Esophagus muscularis mucosa (tissue), 4 donors: ENCODE results near the gene MACROD2. TPM values are rescaled to one million over a fixed set of nuclear protein-coding genes. Genes with fewer than 3 reads are reported as not detected.

Source experiments
- DNase-seq: peaks from one replicate; pipeline ENCODE4 v3.0.0-alpha.2; 2017; ENCODE audit errors: extremely low spot score
- H3K27ac ChIP-seq, 4 donors: fragments of 200-600 bp; sonication (generic); replicated peaks in 1 of 4; 1 replicate in 3 of 4; 2 replicates in 1 of 4; pipeline ENCODE4 v1.5.1; 2016 to 2019; ENCODE audit warnings: mild to moderate bottlenecking in 1 of 4
- H3K27me3 ChIP-seq, 4 donors: fragments of 200-600 bp; sonication (generic); one replicate each; pipeline versions ENCODE4 v1.5.1 to v1.6.0; 2016 to 2019
- H3K36me3 ChIP-seq, 4 donors: fragments of 200-600 bp; sonication (generic); one replicate each; pipeline ENCODE4 v1.5.1; 2016 to 2019
- H3K4me1 ChIP-seq, 4 donors: fragments of 200-600 bp; sonication (generic); one replicate each; pipeline ENCODE4 v1.5.1; 2016 to 2019
- H3K4me3 ChIP-seq, 4 donors: fragments of 200-600 bp; sonication (generic); 1 replicate in 2 of 4; 2 replicates in 2 of 4; pipeline ENCODE4 v1.5.1; 2016 to 2019; ENCODE audit warnings: mild to moderate bottlenecking in 4 of 4, moderate library complexity in 1 of 4
- H3K9me3 ChIP-seq, 4 donors: fragments of 200-600 bp; sonication (generic); 1 replicate in 3 of 4; 2 replicates in 1 of 4; pipeline ENCODE4 v1.5.1; 2016 to 2019
- EP300 ChIP-seq: sonication (generic); formaldehyde crosslinking; IDR thresholded peaks from one replicate; pipeline ENCODE4 v1.6.1; 2017; ENCODE audit warnings: antibody characterized with exemption
- POLR2A ChIP-seq: fragments of 450-650 bp; IDR thresholded peaks from one replicate; pipeline ENCODE4 v1.6.1; 2017; ENCODE audit warnings: antibody characterized with exemption, moderate library complexity, mild to moderate bottlenecking, low read depth
- POLR2AphosphoS5 ChIP-seq, 2 donors: sonication (generic); formaldehyde crosslinking; IDR thresholded peaks; one replicate each; pipeline ENCODE4 v1.6.1; 2017; ENCODE audit warnings: antibody characterized with exemption in 2 of 2
- WGBS: methylation state at CpG from one replicate; pipeline ENCODE4 v1.1.5; 2018; 5-methylcytosine and 5-hydroxymethylcytosine counted together
- intact Hi-C: fragments of 100-400 bp; cut with DNase I; formaldehyde crosslinking; loops from one replicate; pipeline ENCODE4 v1.15.1; 2023
- total RNA-seq, 4 donors: library from RNA; depleted of rRNA; stranded (reverse); fragments of >200 nt; gene quantifications; one replicate each; pipeline versions ENCODE4 v1.1.0 to v1.2.1, GENCODE V29; 2016
- TF ChIP-seq, protein P1 (sequence below), 3 experiments: fragments of 200-600 bp in 2 of 3; fragments of 450-650 bp in 1 of 3; sonication (generic) in 2 of 3; IDR thresholded peaks; one replicate each; pipeline ENCODE4 v1.5.1; 2017 to 2019; ENCODE audit warnings: antibody characterized with exemption in 3 of 3, mild to moderate bottlenecking in 2 of 3, moderate library complexity in 1 of 3

Gene MACROD2
- total RNA-seq, 4 donors from 2014 or later = 1.4 to 3.6 (median 2.6) TPM

GRCh38 chr20:14845199-14846160, 850.2 kb downstream of the MACROD2 start:
- WGBS = 75% methylated on average over 2 of the region's 2 CpGs
- Histone ChIP-seq H3K36me3 (no peaks in the 10 kb centered on the region), H3K27me3 (no peaks in the 10 kb centered on the region), H3K4me1 (no peaks in the 10 kb centered on the region), H3K9me3 (no peaks in the 10 kb centered on the region), H3K27ac (no peak overlapping the region), H3K4me3 (no peak overlapping the region)
- no peak for TF ChIP-seq POLR2AphosphoS5 (IDR thresholded peaks at IDR 0.05)
- no peak for TF ChIP-seq POLR2A
- intact Hi-C loops = no loop called here
- DNase-seq = no peak

- no peak overlapping the region for H3K27ac ChIP-seq
- WGBS = 81% methylated on average over 4 of the region's 4 CpGs
- TF ChIP-seq POLR2A (no peak), POLR2AphosphoS5 (IDR thresholded peaks at IDR 0.05) (no peak), EP300 (no peak)
- TF ChIP-seq, protein P1, sequence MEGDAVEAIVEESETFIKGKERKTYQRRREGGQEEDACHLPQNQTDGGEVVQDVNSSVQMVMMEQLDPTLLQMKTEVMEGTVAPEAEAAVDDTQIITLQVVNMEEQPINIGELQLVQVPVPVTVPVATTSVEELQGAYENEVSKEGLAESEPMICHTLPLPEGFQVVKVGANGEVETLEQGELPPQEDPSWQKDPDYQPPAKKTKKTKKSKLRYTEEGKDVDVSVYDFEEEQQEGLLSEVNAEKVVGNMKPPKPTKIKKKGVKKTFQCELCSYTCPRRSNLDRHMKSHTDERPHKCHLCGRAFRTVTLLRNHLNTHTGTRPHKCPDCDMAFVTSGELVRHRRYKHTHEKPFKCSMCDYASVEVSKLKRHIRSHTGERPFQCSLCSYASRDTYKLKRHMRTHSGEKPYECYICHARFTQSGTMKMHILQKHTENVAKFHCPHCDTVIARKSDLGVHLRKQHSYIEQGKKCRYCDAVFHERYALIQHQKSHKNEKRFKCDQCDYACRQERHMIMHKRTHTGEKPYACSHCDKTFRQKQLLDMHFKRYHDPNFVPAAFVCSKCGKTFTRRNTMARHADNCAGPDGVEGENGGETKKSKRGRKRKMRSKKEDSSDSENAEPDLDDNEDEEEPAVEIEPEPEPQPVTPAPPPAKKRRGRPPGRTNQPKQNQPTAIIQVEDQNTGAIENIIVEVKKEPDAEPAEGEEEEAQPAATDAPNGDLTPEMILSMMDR (IDR thresholded peaks at IDR 0.05) = no peak
- H3K4me1 ChIP-seq = no peaks in the 10 kb centered on the region
- no peak overlapping the region for H3K4me3 ChIP-seq
- no peaks in the 10 kb centered on the region for H3K36me3 ChIP-seq
- no peak for DNase-seq
- intact Hi-C loops = no loop called here
- H3K9me3 ChIP-seq = no peaks in the 10 kb centered on the region
- H3K27me3 ChIP-seq = no peaks in the 10 kb centered on the region
These were observed 853.5 kb downstream of the MACROD2 start for GRCh38 chr20:14848806-14849205.

- no peaks in the 10 kb centered on the region for H3K36me3 ChIP-seq
- no peak overlapping the region for H3K4me3 ChIP-seq
- no peaks in the 10 kb centered on the region for H3K9me3 ChIP-seq
- no peak for TF ChIP-seq POLR2A
- no peak for TF ChIP-seq EP300
- TF ChIP-seq, protein P1 (IDR thresholded peaks at IDR 0.05) = no peak
- no peak for TF ChIP-seq POLR2AphosphoS5 (IDR thresholded peaks at IDR 0.05)
- no peaks in the 10 kb centered on the region for H3K27me3 ChIP-seq
- WGBS = 80% methylated on average over 2 of the region's 2 CpGs
- no peak for DNase-seq
- intact Hi-C loops = no loop called here
- H3K27ac ChIP-seq = no peak overlapping the region
- no peaks in the 10 kb centered on the region for H3K4me1 ChIP-seq
These were observed 857.8 kb downstream of the MACROD2 start for GRCh38 chr20:14853079-14853478.

DNA sequence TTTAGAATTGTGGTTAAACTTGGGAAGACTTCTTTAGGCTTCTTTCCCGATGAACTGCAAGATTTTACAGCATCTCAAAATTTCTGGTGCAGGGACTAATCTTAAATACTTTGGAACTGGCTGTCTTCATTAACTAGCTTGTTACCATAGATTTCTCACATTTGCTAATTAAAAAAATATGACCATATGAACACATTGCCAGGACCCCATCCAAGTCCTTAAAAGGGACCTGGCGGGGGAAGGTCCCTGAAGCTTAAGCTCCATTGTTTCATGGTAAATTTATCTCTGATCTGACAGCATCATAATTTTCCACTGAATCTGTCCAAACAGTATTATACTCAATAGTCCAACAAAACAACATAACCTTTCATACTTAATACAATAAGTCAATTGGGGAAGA, 859.9 kb downstream of the MACROD2 start:
- H3K36me3 ChIP-seq = no peaks in the 10 kb centered on the region
- H3K27ac ChIP-seq = no peak overlapping the region
- intact Hi-C loops = no loop called here
- TF ChIP-seq POLR2AphosphoS5 (IDR thresholded peaks at IDR 0.05) (no peak), EP300 (no peak), POLR2A (no peak)
- TF ChIP-seq, protein P1 (IDR thresholded peaks at IDR 0.05) = no peak
- no peak for DNase-seq
- WGBS = 88% methylated on average over 2 of the region's 2 CpGs
- no peaks in the 10 kb centered on the region for H3K9me3 ChIP-seq
- no peaks in the 10 kb centered on the region for H3K27me3 ChIP-seq
- no peak overlapping the region for H3K4me3 ChIP-seq
- no peaks in the 10 kb centered on the region for H3K4me1 ChIP-seq

- no peak for DNase-seq
- TF ChIP-seq, protein P1 (IDR thresholded peaks at IDR 0.05) = no peak
- no peak for TF ChIP-seq EP300
- H3K4me1 ChIP-seq = no peaks in the 10 kb centered on the region
- intact Hi-C loops = no loop called here
- no peaks in the 10 kb centered on the region for H3K36me3 ChIP-seq
- H3K4me3 ChIP-seq = no peak overlapping the region
- H3K27ac ChIP-seq = no peak overlapping the region
- H3K9me3 ChIP-seq = no peaks in the 10 kb centered on the region
- no peaks in the 10 kb centered on the region for H3K27me3 ChIP-seq
These were observed 864.3 kb downstream of the MACROD2 start for GRCh38 chr20:14859627-14860026.
